ENCODE measurements around the gene LENG8. TPM values are rescaled to one million over a fixed set of nuclear protein-coding genes. Genes with fewer than 3 reads are reported as not detected.

LENG8 gene
- polyA plus RNA-seq, 1 experiment, result 16.1 TPM

DNA sequence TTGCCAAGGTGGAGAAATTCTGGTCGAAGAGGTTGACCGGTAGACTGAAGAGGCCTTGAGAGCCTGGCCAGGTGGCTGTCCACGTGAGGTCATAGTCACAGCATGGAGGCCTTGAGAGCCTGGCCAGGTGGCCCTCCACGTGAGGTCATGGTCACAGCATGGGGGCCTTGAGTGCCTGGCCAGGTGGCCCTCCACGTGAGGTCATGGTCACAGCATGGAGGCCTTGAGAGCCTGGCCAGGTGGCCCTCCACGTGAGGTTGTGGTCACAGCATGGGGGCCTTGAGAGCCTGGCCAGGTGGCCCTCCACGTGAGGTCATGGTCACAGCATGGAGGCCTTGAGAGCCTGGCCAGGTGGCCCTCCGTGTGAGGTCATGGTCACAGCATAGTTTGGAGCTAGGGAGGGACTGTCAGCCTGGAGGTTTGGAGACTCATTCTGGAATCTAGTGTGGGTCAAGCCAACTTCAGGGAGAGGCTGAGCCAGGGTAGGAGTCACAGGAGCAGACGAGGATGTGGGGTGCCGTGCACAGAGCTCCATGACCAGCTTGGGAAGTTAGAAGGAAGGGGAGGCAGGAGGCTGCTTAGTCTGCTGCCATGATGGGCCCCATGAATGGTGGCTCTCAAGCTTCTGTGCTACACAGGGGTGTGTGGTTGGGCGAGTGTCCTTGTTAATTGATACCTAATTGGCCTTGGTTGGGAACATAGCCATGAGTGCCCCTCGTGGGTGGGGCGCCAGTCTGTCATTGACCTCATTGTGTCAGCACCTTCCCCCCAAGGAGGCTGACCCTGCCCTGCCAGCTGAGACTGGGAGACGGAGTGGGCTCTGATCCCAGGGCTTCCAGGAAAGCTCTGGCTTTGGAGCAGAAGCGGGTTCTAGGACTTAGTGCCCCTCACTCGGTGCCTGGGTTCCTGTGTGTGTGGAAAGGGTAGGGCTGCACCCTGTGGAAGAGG is 10.6 kb downstream of the LENG8 start:
- H3K4me3 ChIP-seq (ENCODE audit: low read depth, low read length), result no peak overlapping the region
- POLR2A ChIA-PET, result interaction anchor here (6.7 kb wide), 1 partner anchor 10 kb away, joined by 87 read pairs; the partner anchor contains the start of gene LENG8
- TF ChIP-seq, protein P1, sequence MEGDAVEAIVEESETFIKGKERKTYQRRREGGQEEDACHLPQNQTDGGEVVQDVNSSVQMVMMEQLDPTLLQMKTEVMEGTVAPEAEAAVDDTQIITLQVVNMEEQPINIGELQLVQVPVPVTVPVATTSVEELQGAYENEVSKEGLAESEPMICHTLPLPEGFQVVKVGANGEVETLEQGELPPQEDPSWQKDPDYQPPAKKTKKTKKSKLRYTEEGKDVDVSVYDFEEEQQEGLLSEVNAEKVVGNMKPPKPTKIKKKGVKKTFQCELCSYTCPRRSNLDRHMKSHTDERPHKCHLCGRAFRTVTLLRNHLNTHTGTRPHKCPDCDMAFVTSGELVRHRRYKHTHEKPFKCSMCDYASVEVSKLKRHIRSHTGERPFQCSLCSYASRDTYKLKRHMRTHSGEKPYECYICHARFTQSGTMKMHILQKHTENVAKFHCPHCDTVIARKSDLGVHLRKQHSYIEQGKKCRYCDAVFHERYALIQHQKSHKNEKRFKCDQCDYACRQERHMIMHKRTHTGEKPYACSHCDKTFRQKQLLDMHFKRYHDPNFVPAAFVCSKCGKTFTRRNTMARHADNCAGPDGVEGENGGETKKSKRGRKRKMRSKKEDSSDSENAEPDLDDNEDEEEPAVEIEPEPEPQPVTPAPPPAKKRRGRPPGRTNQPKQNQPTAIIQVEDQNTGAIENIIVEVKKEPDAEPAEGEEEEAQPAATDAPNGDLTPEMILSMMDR (IDR thresholded peaks at IDR 0.05; ENCODE audit: low read depth, low read length), result no peak
- H3K9me3 ChIP-seq (ENCODE audit: control insufficient read depth, insufficient read depth, low read length), result no peaks in the 10 kb centered on the region; the same call in 1 of the 2 replicates
- CTCF ChIA-PET, result interaction anchor here (0.6 kb wide), 1 partner anchor 229 kb away, joined by 3 read pairs; no protein-coding TSS in a partner anchor
- no peak overlapping the region for H3K27ac ChIP-seq (ENCODE audit: low read depth, low read length)
- no peaks in the 10 kb centered on the region for H3K27me3 ChIP-seq (ENCODE audit: control insufficient read depth, insufficient read depth, low read length)
- no peak for DNase-seq (ENCODE audit: low read depth, low spot score)

DNA sequence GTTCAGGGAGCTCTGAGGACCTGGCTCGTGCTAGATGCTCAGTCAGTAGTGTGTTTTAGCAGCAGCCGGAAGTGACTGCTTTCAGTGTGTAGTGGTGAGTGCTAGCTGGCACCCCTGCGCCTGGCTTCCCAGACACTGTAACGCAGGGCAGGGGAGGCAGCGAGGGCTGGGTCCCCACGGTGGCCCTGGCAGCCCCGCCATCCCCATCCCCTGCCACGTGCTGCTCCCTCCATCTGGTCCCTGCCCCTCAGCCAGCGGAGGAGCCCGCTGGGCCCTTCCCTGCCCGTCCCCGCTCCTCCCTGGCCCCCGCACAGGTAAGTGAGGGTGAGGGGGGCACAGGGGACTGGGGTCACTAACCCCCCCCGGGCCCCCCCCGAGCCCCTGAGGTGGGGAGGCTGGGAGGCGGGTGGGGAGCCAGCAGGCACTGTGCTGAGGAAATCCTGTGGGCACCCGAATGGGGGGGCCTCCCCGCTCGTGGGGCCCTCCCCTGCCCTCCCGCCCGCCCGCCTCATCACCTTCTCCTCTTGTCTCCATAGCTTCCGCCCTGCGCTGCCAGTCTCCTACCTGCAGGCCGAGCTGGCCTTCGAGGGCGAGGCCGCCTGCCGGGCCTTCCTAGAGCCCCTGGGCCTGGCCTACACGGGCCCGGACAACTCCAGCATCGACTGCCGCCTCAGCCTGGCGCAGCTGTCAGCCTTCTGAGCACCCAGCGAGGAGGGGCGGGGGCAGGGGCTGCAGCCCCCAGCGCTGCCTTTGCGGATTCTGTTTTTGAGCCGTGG is 11.4 kb downstream of the LENG8 start:
- POLR2A ChIA-PET, result interaction anchor here (6.7 kb wide), 1 partner anchor 11 kb away, joined by 87 read pairs; the partner anchor contains the start of gene LENG8
- peak overlapping the region; percentile 21 for H3K27ac ChIP-seq (ENCODE audit: low read depth, low read length)

DNA sequence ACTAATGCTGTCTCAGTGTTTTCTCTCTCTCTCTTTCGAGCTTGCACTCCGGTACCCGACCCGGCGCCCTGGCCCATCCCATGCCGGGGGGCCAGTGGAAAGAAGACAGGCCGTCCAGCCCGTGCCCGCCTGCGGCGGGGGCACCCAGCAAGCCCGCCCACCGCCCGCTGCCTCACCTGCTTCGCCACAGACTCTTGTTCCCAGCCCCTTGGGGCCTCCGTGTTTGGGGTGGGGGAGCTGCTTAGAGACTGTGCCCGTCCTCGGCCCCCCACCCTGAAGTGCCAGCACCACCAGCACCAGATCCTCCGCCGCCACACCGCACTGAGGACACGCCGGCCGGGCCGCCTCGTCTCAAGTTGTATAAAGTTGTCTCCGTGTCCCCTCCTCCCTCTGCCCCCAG is 12.2 kb downstream of the LENG8 start:
- no peak for DNase-seq (ENCODE audit: low read depth, low spot score)
- TF ChIP-seq, protein P1 (IDR thresholded peaks at IDR 0.05; ENCODE audit: low read depth, low read length), result no peak
- CTCF ChIA-PET, result interaction anchor here (1.3 kb wide), 1 partner anchor 14 kb away, joined by 4 read pairs; no protein-coding TSS in a partner anchor
- H3K27me3 ChIP-seq (ENCODE audit: control insufficient read depth, insufficient read depth, low read length), result no peaks in the 10 kb centered on the region
- H3K4me3 ChIP-seq (ENCODE audit: low read depth, low read length), result no peak overlapping the region
- H3K27ac ChIP-seq (ENCODE audit: low read depth, low read length), result peak overlapping the region; percentile 81
- POLR2A ChIA-PET, result interaction anchor here (0.7 to 6.7 kb wide), 2 partner anchors 12 to 253 kb away, joined by 3 to 87 read pairs; partner anchors contain the start of gene LENG8
- peaks cover 3% of the 10 kb centered on the region; the same call in 1 of the 2 replicates for H3K9me3 ChIP-seq (ENCODE audit: control insufficient read depth, insufficient read depth, low read length)

More for the DNA sequence above, 11.4 kb downstream of the LENG8 start:
- DNase-seq (ENCODE audit: low read depth, low spot score), result no peak
- TF ChIP-seq, protein P1 (IDR thresholded peaks at IDR 0.05; ENCODE audit: low read depth, low read length), result no peak
- no peaks in the 10 kb centered on the region for H3K27me3 ChIP-seq (ENCODE audit: control insufficient read depth, insufficient read depth, low read length)
- CTCF ChIA-PET, result interaction anchor here (0.6 kb wide), 1 partner anchor 230 kb away, joined by 3 read pairs; no protein-coding TSS in a partner anchor
- peaks cover 1% of the 10 kb centered on the region; the same call in 1 of the 2 replicates for H3K9me3 ChIP-seq (ENCODE audit: control insufficient read depth, insufficient read depth, low read length)
- no peak overlapping the region for H3K4me3 ChIP-seq (ENCODE audit: low read depth, low read length)

DNA sequence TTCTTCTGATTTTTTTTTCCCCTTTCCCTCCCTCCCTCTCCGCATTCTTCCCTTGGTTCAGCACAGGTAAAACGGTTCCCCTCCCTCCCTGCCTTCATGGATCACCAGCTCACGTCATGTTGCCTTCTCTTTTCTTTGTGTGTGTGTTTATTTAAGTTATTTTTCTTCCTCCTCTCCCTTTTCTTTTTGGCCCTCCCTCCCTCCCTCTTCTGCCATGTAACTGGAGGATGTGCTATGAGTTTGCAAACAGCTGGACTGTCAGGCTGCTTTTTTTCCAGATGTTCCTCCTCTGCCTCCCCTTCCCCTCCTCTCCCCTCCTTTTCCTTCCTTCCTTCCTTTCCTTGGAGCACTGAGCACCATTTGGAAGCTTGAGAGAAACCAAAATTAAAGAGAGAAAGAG is 12.6 kb downstream of the LENG8 start:
- POLR2A ChIA-PET, result interaction anchor here (0.7 to 6.7 kb wide), 3 partner anchors 8 to 253 kb away, joined by 3 to 87 read pairs (median 3); partner anchors contain the start of gene LENG8
- H3K9me3 ChIP-seq (ENCODE audit: control insufficient read depth, insufficient read depth, low read length), result peaks cover 3% of the 10 kb centered on the region; the same call in 1 of the 2 replicates
- TF ChIP-seq, protein P1 (IDR thresholded peaks at IDR 0.05; ENCODE audit: low read depth, low read length), result no peak
- H3K4me3 ChIP-seq (ENCODE audit: low read depth, low read length), result peak overlapping the region; percentile 15; the same call in 1 of the 2 replicates
- peak overlapping the region; percentile 89 for H3K27ac ChIP-seq (ENCODE audit: low read depth, low read length)
- peak; percentile 54 for DNase-seq (ENCODE audit: low read depth, low spot score)
- no peaks in the 10 kb centered on the region for H3K27me3 ChIP-seq (ENCODE audit: control insufficient read depth, insufficient read depth, low read length)
- CTCF ChIA-PET, result interaction anchor here (0.7 to 1.3 kb wide), 2 partner anchors 14 to 956 kb away, joined by 4 read pairs; no protein-coding TSS in a partner anchor
